SK-N-DZ (cell line): ENCODE measurements around the gene SAMSN1.
"Not testable (repeated sequence)": the region's sequence is repeated elsewhere in the genome, so short reads cannot be mapped to it uniquely, and the experiment has no call there.

Source experiments
- DNase-seq: peaks from one replicate; pipeline ENCODE4 v3.0.0-alpha.2; 2015; ENCODE audit warnings: low spot score

The SAMSN1 gene

GRCh38 chr21:14528815-14529214, 17.3 kb downstream of the SAMSN1 start:
- DNase-seq = no peak

DNA sequence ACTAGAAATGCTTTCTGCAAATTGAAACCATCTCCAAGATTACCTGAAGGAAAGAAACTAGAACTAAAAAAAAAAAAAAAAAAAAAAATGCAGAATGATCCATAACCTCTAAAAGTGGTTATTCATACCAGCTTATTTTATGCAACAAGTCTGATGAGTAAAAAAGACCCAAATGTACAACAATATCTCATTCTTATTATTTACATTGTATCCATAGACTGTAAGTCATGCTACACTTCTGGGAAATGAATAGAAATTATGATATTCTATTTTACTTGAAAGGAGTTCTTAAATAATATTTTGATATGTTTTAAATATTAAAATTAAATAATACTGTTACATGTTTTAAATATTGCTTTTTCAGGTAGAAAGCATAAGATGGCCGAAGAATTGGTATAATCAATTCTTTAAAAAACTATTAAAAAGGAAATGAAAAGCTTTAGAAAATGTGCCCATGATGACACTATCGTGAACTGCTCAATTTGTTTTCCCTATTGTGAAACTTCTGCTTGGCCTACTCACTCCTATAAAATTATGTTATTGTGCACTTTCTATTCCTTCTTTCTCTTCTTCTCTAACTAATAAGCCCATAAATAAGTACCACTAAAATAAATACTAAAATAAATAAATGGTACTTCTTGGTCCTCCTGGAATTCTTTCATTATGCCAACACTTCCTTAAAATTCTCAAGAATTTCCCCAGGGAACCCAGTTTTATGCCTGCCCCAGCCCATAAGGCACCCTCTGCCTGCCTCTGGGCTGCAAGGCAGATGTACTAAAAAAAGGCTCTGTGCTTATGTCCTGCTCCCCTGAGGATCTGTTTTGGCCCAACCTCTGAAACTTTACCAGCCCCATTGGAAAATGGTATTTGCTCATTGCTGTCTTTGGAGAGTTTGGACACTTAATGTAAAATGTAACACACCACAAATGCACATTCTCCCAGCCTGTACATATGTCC, 18.1 kb downstream of the SAMSN1 start:
- no peak for DNase-seq

GRCh38 chr21:14526836-14527695, 19.0 kb downstream of the SAMSN1 start:
- no peak for DNase-seq

DNA sequence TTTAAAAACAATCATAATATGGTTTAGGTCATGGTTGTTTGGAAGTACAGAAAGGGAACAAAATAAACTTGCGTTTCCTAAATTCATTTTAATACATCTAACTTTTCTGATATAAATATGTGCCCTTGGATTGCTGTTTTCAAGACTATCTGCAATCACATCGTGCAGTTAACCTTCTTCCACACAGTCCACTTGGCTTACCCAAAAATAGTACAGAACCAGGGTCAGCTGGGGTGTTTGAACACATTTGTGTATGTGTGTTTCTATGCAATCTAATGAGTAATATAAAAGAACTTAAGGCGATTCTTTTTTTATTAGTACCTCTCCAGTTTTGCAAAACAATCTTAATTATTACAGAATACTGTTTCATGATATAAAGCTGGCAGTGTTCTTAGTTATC, 19.9 kb downstream of the SAMSN1 start:
- no peak for DNase-seq

DNA sequence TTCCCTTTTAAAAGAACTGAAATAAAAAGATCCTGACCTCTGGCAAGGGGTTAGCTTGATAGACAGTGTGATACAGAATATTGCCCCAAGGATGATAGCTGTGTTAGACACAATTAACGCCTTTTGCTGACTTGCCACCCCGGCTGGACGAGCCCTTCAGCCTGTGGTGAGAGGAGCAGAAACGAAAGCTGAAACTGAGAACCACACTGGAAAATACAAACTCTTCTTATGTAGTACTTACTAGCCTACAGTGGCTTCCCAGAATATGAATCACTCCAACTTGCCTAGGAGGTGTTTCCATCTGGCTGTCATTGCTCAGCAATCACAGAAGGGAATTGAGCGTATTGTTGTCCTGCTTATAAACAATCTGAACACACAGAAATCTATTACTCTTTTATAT, 22.9 kb downstream of the SAMSN1 start:
- DNase-seq = no peak

- DNase-seq = no peak
These were observed 23.4 kb downstream of the SAMSN1 start for GRCh38 chr21:14522736-14523135.

- DNase-seq = no peak
These were observed 25.6 kb downstream of the SAMSN1 start for GRCh38 chr21:14520535-14520934.

DNA sequence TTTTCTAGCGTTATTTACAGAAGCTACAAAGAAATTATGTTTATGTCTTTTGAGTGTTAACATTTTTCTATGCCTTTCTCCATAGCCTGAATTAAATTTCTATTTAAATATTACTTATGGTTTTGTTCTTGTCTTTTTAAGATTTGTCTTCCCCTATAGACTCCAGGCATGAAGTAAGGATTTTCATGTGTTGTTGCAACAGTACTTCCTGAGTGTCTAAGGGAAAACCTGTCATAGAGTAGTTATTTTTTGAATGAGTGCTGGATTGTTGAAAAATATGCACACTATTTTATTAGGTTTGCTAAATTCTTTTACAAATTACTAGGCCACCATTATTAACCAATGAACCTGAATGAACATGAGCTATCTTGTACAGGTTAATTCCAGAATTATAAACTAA, 27.1 kb downstream of the SAMSN1 start:
- DNase-seq = no peak

- no peak for DNase-seq
These were observed 32.3 kb downstream of the SAMSN1 start for GRCh38 chr21:14513804-14514203.

DNA sequence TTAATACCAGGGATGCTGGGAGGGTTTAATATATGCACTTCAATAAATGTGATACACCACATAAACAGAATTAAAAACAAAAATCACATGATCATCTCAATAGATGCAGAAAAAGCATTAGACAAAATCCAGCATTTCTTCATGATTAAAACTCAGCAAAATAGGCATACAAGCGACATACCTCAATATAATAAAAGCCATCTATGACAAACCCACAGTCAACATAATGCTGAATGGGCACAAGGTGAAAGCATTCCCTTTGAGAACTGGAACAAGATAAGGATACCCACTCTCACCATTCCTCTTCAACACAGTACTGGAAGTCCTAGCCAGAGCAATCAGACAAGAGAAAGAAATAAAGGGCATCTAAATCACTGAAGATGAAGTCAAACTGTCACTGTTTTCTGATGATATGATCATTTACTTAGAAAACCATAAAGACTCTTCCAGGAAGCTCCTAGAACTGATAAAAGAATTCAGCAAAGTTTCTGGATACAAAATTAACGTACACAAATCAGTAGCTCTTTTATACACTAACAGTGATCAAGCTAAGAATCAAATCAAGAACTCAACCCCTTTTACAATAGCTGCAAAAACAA, 39.2 kb downstream of the SAMSN1 start:
- DNase-seq = not testable (repeated sequence)

GRCh38 chr21:14500873-14501272, 45.2 kb downstream of the SAMSN1 start:
- DNase-seq = no peak

- no peak for DNase-seq
These were observed 46.8 kb downstream of the SAMSN1 start for GRCh38 chr21:14499316-14499715.

- no peak for DNase-seq
These were observed 48.3 kb downstream of the SAMSN1 start for GRCh38 chr21:14497825-14498224.

DNA sequence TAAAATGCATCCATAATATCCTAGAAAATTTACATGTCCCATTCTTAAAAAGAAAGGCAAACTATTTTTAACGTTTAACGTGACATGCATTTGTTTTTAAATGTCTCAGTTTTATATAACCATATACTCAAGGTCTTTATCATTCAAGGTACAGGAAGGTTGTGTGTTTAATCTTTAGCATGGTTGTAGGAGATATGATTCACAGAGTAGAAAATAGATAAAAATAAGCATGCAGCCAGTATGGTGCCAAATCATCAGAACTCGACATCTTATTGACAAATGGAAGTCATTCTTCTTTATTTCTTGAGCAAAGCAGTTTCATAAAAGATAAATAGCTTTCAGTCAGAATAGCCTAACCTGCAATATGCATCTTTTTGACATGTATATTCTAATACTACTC, 51.0 kb downstream of the SAMSN1 start:
- no peak for DNase-seq

DNA sequence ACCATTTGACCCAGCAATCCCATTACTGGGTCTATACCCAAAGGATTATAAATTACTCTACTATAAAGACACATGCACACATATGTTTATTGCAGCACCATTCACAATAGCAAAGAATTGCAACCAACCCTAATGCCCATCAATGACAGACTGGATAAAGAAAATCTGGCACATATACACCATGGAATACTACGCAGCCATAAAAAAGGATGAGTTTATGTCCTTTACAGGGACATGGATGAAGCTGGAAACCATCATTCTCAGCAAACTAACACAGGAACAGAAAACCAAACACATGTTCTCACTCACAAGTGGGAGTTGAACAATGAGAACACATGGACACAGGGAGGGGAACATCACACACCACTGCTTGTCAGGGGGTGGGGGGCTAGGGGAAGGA, 51.9 kb downstream of the SAMSN1 start:
- DNase-seq = not testable (repeated sequence)

DNA sequence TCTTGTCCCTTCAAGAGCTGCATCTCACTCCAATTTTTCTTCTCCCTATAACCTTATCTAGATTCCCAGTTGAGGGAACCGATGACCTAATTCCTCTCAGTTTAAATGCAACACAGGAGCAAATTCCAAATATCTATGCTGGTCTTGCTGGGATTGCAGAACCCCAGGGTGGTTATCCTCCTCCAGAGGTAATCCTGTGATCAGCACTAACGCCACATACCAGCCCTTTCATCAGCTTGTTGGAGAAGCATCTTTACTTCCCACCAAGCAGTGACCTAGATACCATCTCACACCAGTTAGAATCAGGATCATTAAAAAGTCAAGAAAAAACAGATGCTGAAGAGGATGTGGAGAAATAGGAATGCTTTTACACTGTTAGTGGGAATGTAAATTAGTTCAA, 52.4 kb downstream of the SAMSN1 start:
- no peak for DNase-seq

GRCh38 chr21:14492931-14493330, 53.2 kb downstream of the SAMSN1 start:
- peak; percentile 26 for DNase-seq

- peak; percentile 98 for DNase-seq
These were observed 54.8 kb downstream of the SAMSN1 start for GRCh38 chr21:14491269-14491681.

DNA sequence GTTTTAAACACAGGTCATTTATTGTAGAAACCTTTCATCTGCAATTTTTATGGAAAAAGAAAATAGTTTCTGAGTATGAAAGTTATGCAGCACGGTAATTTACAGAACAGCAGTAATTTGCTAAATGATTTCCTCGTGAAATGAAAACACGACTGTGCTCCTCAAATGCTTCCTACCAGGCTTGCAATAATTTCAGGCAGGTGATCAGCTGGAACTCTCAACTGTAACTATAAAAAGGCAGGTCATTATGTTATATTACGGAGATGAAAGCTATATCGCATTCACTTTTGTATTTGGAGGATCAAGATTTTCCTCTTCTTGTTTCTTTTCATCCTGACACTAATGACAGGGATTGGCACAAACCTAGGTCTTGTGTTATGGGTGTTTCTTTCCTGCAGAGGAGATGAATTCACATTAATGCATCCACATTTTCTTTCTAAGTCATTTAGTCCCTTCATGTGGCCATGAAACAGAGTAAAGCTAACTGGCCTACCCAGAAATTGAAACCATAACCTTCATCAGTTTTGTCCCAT, 57.4 kb downstream of the SAMSN1 start:
- no peak for DNase-seq

DNA sequence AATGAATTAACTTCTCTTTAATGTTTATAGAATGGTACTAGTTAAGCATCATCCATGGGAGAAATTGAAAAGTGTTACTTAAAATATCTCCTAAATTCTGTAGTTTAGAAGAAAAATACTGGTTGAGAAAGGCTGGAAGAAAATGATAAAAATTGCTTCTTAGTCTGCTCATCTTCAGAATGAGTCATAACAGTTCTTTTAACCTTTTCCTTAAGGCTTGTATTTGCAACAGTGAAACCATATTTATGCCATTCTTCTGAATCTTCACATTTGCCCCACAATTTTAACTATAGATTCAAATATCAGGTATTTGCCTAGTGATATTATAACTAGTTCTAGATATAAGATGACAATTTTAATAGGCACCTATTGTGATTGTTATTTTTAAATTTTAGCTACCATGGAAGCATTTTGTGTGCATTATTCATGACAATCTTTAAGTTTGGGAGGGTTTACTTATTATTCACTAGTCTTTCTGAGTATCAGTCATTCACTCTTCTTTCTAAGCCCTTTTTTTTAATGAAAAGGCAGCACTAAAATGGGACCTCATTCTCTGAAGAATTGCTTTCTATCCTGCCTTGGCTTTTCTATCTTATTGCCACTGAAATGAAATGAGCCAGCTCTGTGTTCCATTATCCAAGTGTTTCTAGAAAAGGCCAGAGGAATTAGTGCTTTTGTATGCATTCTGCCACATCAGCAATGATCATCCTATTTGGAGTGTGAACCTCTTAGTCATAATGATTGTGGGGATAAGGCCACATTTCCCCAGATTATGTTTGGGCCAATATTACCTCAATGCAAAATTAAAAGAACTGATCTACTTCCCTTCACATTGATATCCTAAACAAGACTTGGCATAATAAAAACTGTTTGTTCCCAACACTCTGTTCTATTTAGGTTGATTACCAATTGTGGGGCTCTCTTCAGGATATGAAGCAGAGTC, 58.4 kb downstream of the SAMSN1 start:
- DNase-seq = no peak

DNA sequence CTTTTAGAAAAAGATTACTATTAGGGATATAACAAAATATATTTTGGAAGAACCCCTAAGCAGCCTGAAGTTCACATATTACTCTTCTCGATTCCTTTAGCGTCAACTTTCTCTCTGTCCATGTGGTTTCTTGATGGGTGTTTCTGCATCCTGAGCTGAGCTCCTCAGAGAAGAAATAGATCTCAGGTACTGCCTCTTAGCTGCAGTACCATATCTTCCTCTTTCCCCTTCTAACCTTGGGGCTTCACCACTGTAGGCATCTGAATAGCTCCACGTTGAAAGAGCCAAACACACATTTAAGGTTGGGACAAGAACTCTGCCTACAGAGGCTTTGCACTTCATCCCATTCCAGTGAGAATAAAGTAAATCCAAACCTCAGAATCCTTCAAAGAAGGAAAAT, 59.2 kb downstream of the SAMSN1 start:
- no peak for DNase-seq
